ENCODE measurements around the gene ZNF169. TPM values are rescaled to one million over a fixed set of nuclear protein-coding genes. Genes with fewer than 3 reads are reported as not detected.

The ZNF169 gene
- total RNA-seq, 1 donor from 2014 or later = 4.9 TPM

DNA sequence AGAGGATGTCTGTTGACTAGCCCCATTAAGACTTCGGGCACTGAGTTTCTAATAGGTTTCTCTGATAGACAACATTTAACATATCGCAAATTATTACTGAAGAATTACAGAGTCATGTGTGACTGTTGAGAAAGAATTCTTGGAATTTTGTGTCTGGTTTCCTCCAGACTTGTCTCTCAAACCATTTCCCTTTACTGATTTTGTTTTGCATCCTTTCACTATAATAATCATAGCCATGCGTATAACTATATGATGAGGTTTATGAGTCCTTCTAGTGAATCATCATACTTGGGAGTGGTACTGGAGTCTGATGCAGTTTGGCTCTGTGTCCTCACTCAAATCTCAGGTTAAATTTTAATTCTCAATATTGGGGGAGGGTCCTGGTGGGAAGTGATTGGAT, 27.0 kb downstream of the ZNF169 start:
- Mint-ChIP-seq H3K27ac (ENCODE audit: unreplicated experiment) (no peak overlapping the region), H3K9me3 (ENCODE audit: unreplicated experiment) (no peaks in the 10 kb centered on the region), H3K36me3 (ENCODE audit: unreplicated experiment) (peaks cover 11% of the 10 kb centered on the region), H3K4me3 (ENCODE audit: unreplicated experiment) (no peak overlapping the region), H3K4me1 (ENCODE audit: low read depth, unreplicated experiment) (no peaks in the 10 kb centered on the region), H3K27me3 (ENCODE audit: unreplicated experiment) (no peaks in the 10 kb centered on the region)
- TF ChIP-seq, protein P1, sequence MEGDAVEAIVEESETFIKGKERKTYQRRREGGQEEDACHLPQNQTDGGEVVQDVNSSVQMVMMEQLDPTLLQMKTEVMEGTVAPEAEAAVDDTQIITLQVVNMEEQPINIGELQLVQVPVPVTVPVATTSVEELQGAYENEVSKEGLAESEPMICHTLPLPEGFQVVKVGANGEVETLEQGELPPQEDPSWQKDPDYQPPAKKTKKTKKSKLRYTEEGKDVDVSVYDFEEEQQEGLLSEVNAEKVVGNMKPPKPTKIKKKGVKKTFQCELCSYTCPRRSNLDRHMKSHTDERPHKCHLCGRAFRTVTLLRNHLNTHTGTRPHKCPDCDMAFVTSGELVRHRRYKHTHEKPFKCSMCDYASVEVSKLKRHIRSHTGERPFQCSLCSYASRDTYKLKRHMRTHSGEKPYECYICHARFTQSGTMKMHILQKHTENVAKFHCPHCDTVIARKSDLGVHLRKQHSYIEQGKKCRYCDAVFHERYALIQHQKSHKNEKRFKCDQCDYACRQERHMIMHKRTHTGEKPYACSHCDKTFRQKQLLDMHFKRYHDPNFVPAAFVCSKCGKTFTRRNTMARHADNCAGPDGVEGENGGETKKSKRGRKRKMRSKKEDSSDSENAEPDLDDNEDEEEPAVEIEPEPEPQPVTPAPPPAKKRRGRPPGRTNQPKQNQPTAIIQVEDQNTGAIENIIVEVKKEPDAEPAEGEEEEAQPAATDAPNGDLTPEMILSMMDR (IDR thresholded peaks at IDR 0.05; ENCODE audit: partially characterized antibody, unreplicated experiment) = no peak
- no peak for DNase-seq

DNA sequence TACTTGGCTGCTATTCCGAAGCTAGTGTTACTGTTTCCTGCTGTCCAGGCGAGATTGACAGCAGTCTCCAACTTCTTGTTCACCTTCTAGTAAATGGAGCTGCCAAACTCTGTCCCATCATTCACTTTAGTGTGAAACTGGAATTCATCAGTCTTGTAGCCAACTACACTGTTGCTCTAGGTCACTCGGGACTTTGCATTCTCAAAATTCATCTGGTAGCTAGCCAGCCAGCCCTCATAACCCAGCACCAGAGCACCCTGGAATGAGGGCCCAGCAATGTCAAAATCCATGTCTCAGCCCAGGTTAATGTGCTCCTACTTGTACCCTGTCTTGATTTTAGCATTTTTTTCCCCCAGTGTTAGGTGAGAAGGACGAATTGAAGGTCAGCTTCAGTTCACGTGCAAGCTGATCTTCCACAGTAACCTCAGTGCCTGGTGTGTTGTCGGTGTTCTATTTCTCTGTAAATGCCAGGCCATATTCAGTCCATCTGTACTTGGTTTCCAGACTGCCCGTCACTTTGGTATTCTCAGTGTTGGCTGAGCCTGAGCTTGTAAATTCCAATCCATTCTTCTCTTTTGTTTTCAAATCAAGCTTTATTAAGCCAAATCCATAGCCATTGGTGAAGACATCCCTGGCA, 28.9 kb downstream of the ZNF169 start:
- Mint-ChIP-seq H3K36me3 (ENCODE audit: unreplicated experiment) (no peaks in the 10 kb centered on the region), H3K4me1 (ENCODE audit: low read depth, unreplicated experiment) (peaks cover 2% of the 10 kb centered on the region), H3K9me3 (ENCODE audit: unreplicated experiment) (peaks cover 7% of the 10 kb centered on the region), H3K27me3 (ENCODE audit: unreplicated experiment) (peaks cover 2% of the 10 kb centered on the region), H3K4me3 (ENCODE audit: unreplicated experiment) (no peak overlapping the region), H3K27ac (ENCODE audit: unreplicated experiment) (no peak overlapping the region)
- TF ChIP-seq, protein P1 (IDR thresholded peaks at IDR 0.05; ENCODE audit: partially characterized antibody, unreplicated experiment) = no peak
- DNase-seq = no peak

DNA sequence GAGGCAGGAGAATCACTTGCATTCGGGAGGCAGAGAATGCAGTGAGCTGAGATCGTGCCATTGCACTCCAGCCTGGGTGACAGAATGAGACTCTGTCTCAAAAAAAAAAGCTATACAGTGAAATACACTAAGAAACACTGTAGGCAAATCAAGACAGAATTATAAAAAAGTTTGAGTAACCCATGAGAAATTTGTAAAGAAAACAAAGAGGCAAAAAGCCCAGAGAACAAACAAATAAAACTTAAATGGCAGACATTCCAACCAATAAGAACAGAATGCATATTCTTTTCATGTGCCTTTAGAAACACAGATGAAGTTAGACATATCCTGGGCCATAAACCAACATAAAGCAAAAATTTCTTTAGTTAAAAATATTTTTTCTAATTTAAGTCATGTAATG, 30.6 kb downstream of the ZNF169 start:
- Mint-ChIP-seq H3K27ac (ENCODE audit: unreplicated experiment) (no peak overlapping the region), H3K9me3 (ENCODE audit: unreplicated experiment) (peaks cover 7% of the 10 kb centered on the region), H3K4me3 (ENCODE audit: unreplicated experiment) (no peak overlapping the region), H3K4me1 (ENCODE audit: low read depth, unreplicated experiment) (peaks cover 2% of the 10 kb centered on the region), H3K27me3 (ENCODE audit: unreplicated experiment) (peaks cover 2% of the 10 kb centered on the region), H3K36me3 (ENCODE audit: unreplicated experiment) (peaks cover 5% of the 10 kb centered on the region)
- TF ChIP-seq, protein P1 (IDR thresholded peaks at IDR 0.05; ENCODE audit: partially characterized antibody, unreplicated experiment) = no peak
- DNase-seq = no peak

DNA sequence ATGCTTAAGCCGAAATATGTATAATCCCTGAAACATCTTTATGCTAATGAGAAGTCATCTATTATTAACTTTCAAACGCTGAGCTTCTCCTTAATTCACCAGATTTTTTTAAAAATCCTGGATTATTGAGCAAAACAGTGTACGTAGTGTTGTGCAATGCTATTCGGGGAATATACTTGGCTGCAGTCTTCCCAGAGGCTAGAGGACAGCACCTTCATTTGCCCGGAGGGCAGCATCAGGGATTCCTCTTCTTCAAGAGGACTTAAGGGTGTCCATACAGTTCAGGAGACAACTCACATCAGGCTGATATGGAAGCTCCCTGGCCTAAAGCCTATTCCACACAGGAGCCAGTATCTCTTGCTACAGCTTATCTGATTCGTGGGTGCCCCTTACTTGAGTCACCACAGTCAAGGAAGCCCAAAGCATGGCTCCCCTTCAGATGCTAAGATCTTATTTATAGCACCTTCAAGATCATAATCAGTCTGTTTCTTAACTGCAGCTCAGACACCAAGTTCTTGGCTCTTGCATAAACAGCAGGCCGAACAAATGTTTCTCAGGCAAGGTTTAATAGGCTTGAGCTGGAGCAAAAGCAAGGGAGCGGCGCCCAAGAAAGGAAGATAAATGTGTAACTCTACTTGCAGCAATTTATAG, 40.0 kb downstream of the ZNF169 start:
- TF ChIP-seq, protein P1 (IDR thresholded peaks at IDR 0.05; ENCODE audit: partially characterized antibody, unreplicated experiment) = no peak
- peaks cover 3% of the 10 kb centered on the region for H3K9me3 Mint-ChIP-seq (ENCODE audit: unreplicated experiment)
- H3K36me3 Mint-ChIP-seq (ENCODE audit: unreplicated experiment) = peaks cover 4% of the 10 kb centered on the region
- no peaks in the 10 kb centered on the region for H3K27me3 Mint-ChIP-seq (ENCODE audit: unreplicated experiment)
- peaks cover 1% of the 10 kb centered on the region for H3K4me1 Mint-ChIP-seq (ENCODE audit: low read depth, unreplicated experiment)
- H3K4me3 Mint-ChIP-seq (ENCODE audit: unreplicated experiment) = no peak overlapping the region
- no peak for DNase-seq
- no peak overlapping the region for H3K27ac Mint-ChIP-seq (ENCODE audit: unreplicated experiment)
